ENCODE measurements around the gene CBL. TPM values are rescaled to one million over a fixed set of nuclear protein-coding genes. Genes with fewer than 3 reads are reported as not detected.

Gene CBL
- total RNA-seq, 1 donor from 2014 or later, result 15.5 TPM

DNA sequence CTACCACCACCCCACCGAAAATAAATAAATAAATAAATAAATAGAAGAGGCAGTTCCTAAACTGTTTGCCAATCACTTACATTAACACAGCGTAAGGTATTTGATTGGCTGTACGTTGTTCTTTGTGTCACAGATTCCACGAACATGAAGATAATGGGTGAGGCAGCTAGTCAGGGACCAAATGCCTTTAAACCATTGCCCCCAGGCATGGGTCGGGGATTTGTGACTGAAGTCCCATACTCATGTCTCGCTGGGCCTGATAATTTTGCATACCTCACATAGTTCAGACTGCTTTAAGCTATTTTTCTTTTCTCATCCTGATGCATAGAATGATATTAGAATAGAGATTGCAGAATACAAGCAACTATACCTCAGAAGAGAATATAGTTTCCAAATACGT lies 3.6 kb upstream of the CBL start:
- intact Hi-C loops (cut with DNase I), result loop anchor here (10.0 kb wide), 1 partner anchor 108 kb away; a partner anchor contains a TSS
- Histone ChIP-seq H3K4me3 (no peak overlapping the region), H3K27ac (no peak overlapping the region), H3K4me1 (peaks cover 15% of the 10 kb centered on the region), H3K9me3 (no peaks in the 10 kb centered on the region), H3K36me3 (no peaks in the 10 kb centered on the region), H3K27me3 (no peaks in the 10 kb centered on the region)
- no peak for DNase-seq (ENCODE audit: extremely low spot score in 2 of 2)
- TF ChIP-seq POLR2AphosphoS5 (IDR thresholded peaks at IDR 0.05; ENCODE audit: insufficient read depth in 1 of 2, low read depth in 1 of 2), result no peak
- no peak for TF ChIP-seq POLR2A (IDR thresholded peaks at IDR 0.05)
- TF ChIP-seq, protein P1, sequence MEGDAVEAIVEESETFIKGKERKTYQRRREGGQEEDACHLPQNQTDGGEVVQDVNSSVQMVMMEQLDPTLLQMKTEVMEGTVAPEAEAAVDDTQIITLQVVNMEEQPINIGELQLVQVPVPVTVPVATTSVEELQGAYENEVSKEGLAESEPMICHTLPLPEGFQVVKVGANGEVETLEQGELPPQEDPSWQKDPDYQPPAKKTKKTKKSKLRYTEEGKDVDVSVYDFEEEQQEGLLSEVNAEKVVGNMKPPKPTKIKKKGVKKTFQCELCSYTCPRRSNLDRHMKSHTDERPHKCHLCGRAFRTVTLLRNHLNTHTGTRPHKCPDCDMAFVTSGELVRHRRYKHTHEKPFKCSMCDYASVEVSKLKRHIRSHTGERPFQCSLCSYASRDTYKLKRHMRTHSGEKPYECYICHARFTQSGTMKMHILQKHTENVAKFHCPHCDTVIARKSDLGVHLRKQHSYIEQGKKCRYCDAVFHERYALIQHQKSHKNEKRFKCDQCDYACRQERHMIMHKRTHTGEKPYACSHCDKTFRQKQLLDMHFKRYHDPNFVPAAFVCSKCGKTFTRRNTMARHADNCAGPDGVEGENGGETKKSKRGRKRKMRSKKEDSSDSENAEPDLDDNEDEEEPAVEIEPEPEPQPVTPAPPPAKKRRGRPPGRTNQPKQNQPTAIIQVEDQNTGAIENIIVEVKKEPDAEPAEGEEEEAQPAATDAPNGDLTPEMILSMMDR (IDR thresholded peaks at IDR 0.05), result no peak

DNA sequence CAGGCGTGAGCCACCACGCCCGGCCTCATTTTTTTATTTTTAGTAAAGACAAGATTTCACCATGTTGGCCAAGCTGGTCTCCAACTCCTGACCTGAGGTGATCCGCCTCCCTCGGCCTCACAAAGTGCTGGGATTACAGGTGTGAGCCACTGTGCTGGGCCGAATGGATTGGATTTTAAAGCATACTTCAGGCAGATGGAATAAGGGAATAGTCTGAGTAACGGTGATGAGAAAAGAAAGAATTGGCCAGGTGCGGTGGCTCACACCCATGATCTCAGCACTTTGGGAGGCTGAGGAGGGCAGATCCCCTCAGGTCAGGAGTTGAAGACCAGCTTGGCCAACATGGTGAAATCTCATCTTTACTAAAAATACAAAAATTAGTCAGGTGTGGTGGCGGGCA lies 2.1 kb upstream of the CBL start:
- intact Hi-C loops (cut with DNase I), result loop anchor here (10.0 kb wide), 1 partner anchor 109 kb away; a partner anchor contains a TSS
- no peak for DNase-seq (ENCODE audit: extremely low spot score in 2 of 2)
- no peaks in the 10 kb centered on the region for H3K27me3 ChIP-seq

DNA sequence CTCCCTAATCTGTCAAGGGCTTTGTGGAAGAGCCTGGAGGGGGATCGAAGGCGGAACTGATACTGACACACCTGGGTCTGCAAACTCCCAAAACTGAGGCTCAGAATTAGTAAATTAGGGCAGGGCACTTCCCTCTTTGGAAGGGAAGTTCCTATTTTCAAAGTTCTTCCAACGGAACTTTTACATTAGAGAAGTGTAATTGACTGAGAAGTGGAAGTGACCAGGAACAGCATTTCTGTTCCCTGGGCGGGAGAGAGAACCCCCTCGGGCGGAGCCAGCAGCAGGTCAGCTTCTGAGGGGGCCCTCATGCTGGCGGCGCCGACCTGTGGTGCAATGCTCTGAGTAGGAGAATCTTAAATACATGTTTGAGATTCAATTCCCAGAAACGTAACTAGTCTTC lies 1.1 kb upstream of the CBL start:
- TF ChIP-seq POLR2A (IDR thresholded peaks at IDR 0.05) (no peak), POLR2AphosphoS5 (IDR thresholded peaks at IDR 0.05; ENCODE audit: insufficient read depth in 1 of 2, low read depth in 1 of 2) (no peak)
- TF ChIP-seq, protein P1 (IDR thresholded peaks at IDR 0.05), result no peak
- intact Hi-C loops (cut with DNase I), result loop anchor here (5.0 to 10.0 kb wide), 2 partner anchors 110 to 112 kb away; partner anchors contain the start of gene MCAM
- Histone ChIP-seq H3K4me1 (peaks cover 23% of the 10 kb centered on the region), H3K9me3 (no peaks in the 10 kb centered on the region), H3K4me3 (peak overlapping the region in 1 of 2 donors; percentile 99), H3K27me3 (no peaks in the 10 kb centered on the region), H3K27ac (peak overlapping the region; percentile 95), H3K36me3 (no peaks in the 10 kb centered on the region)
- DNase-seq (ENCODE audit: extremely low spot score in 2 of 2), result no peak

More for the DNA sequence above, 2.1 kb upstream of the CBL start:
- Histone ChIP-seq H3K4me3 (no peak overlapping the region), H3K27ac (no peak overlapping the region), H3K36me3 (no peaks in the 10 kb centered on the region), H3K9me3 (no peaks in the 10 kb centered on the region), H3K4me1 (peaks cover 23% of the 10 kb centered on the region)
- TF ChIP-seq POLR2A (IDR thresholded peaks at IDR 0.05) (no peak), POLR2AphosphoS5 (IDR thresholded peaks at IDR 0.05; ENCODE audit: insufficient read depth in 1 of 2, low read depth in 1 of 2) (no peak)

DNA sequence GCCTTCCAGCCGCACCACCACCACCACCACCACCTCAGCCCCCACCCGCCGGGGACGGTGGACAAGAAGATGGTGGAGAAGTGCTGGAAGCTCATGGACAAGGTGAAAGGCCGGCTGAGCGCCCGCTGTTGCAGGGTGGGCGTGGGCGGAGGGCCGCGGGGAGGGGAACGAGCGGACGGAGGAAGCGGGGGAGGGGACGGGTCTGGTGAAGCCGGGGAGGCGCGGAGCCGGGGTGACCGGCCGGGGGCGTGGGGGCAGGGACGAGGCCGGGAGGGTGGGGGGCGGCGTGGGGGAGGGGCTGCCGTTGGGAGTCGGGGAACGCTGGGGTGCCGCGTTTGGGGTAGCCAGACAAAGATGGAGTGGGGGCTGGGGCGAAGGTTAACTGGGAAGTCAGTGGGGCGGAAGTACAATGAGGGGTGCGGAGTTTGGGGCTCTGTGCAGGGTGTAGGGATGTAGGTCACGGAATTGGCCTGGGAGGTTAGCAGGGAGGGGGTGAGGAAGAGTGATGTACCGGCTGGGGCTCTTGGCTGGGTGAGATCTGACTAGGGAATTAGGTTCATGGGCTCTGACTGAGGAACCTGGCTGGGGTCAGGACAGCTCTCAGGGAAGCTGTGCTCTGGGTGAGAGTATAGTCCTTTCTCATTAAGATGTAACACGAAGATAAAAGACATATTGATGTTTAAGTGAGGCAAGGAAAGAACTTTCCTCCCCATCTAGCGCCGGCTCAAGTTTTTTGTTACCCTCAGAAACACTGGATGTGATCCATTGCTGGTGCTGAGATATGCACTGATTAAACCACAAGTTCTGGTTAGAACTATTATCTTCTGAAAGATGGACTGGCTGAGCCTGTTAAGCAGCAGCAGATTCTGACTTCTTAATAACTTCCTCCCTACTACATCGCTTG lies 624 bp downstream of the CBL start:
- H3K4me1 ChIP-seq, result peaks cover 23% of the 10 kb centered on the region
- H3K4me3 ChIP-seq, result peak overlapping the region; percentile 75 to 99
- H3K9me3 ChIP-seq, result no peaks in the 10 kb centered on the region
- no peak for DNase-seq (ENCODE audit: extremely low spot score in 2 of 2)
- H3K27ac ChIP-seq, result peak overlapping the region; percentile 95
- no peaks in the 10 kb centered on the region for H3K27me3 ChIP-seq
- H3K36me3 ChIP-seq, result no peaks in the 10 kb centered on the region
- TF ChIP-seq POLR2A (IDR thresholded peaks at IDR 0.05), result no peak
- no peak for TF ChIP-seq POLR2AphosphoS5 (IDR thresholded peaks at IDR 0.05; ENCODE audit: insufficient read depth in 1 of 2, low read depth in 1 of 2)
- TF ChIP-seq, protein P1 (IDR thresholded peaks at IDR 0.05), result no peak
- intact Hi-C loops (cut with DNase I), result loop anchor here (5.0 to 10.0 kb wide), 2 partner anchors 111 to 112 kb away; partner anchors contain the start of gene MCAM

DNA sequence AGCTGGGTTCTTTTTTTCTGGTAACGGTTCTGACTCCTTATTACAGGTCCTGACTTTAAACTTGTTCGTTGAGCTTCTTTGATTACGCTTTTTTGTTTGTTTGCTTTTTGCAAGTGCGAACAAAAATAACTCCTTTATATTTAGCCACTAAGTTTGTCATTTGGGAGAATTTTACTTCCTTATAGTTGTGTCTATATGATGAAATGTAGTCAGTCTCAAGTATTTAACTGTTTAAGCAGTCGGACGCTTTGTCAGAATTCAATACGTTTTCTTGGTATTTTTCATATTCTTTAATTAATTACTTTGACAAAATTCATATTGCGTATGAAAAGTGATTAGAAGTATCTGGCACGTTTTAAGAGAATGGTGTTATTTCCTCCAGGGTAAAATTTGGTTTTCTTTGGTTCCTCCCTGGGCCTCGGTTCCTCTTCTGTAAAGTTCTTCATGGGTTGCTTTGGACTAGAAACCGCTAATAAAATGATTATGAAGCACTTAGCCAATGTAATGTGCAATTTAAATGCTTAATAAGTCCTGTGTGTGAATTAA lies 1.3 kb downstream of the CBL start:
- Histone ChIP-seq H3K4me3 (peak overlapping the region; percentile 75 to 99), H3K4me1 (peaks cover 25% of the 10 kb centered on the region), H3K27me3 (no peaks in the 10 kb centered on the region), H3K9me3 (no peaks in the 10 kb centered on the region), H3K36me3 (no peaks in the 10 kb centered on the region), H3K27ac (peak overlapping the region; percentile 95)
- intact Hi-C loops (cut with DNase I), result loop anchor here (5.0 to 10.0 kb wide), 2 partner anchors 110 to 113 kb away; partner anchors contain the start of gene MCAM
- DNase-seq (ENCODE audit: extremely low spot score in 2 of 2), result no peak
- TF ChIP-seq POLR2AphosphoS5 (IDR thresholded peaks at IDR 0.05; ENCODE audit: insufficient read depth in 1 of 2, low read depth in 1 of 2) (no peak), POLR2A (IDR thresholded peaks at IDR 0.05) (no peak)
- TF ChIP-seq, protein P1 (IDR thresholded peaks at IDR 0.05), result no peak
